ENCODE data around the gene ULK4.
"Not testable (repeated sequence)": the region's sequence is repeated elsewhere in the genome, so short reads cannot be mapped to it uniquely, and the experiment has no call there.

Gene ULK4

GRCh38 chr3:41418961-41419691 is 542.8 kb downstream of the ULK4 start:
- DNase-seq = no peak

GRCh38 chr3:41417574-41417973 is 544.3 kb downstream of the ULK4 start:
- DNase-seq = no peak

- no peak for DNase-seq
These were observed 550.8 kb downstream of the ULK4 start for GRCh38 chr3:41411065-41411464.

GRCh38 chr3:41405466-41405865 is 556.4 kb downstream of the ULK4 start:
- DNase-seq = no peak

- DNase-seq = no peak
These were observed 557.3 kb downstream of the ULK4 start for GRCh38 chr3:41404582-41404981.

- no peak for DNase-seq
These were observed 567.0 kb downstream of the ULK4 start for GRCh38 chr3:41394896-41395295.

- not testable (repeated sequence) for DNase-seq
These were observed 591.0 kb downstream of the ULK4 start for GRCh38 chr3:41370765-41371535.

- DNase-seq = no peak
These were observed 591.6 kb downstream of the ULK4 start for GRCh38 chr3:41370307-41370706.

GRCh38 chr3:41369838-41370237 is 592.1 kb downstream of the ULK4 start:
- DNase-seq = peak; percentile 30

- DNase-seq = no peak
These were observed 595.9 kb downstream of the ULK4 start for GRCh38 chr3:41365973-41366372.

- DNase-seq = no peak
These were observed 597.2 kb downstream of the ULK4 start for GRCh38 chr3:41364736-41365135.

GRCh38 chr3:41363830-41364523 is 597.9 kb downstream of the ULK4 start:
- DNase-seq = no peak

GRCh38 chr3:41362638-41363559 is 599.0 kb downstream of the ULK4 start:
- no peak for DNase-seq

- no peak for DNase-seq
These were observed 604.6 kb downstream of the ULK4 start for GRCh38 chr3:41357271-41357670.

GRCh38 chr3:41356775-41357174 is 605.1 kb downstream of the ULK4 start:
- DNase-seq = no peak

- DNase-seq = no peak
These were observed 609.4 kb downstream of the ULK4 start for GRCh38 chr3:41352510-41352909.

- DNase-seq = no peak
These were observed 611.5 kb downstream of the ULK4 start for GRCh38 chr3:41350441-41350840.

GRCh38 chr3:41348401-41348800 is 613.5 kb downstream of the ULK4 start:
- no peak for DNase-seq

- DNase-seq = no peak
These were observed 615.1 kb downstream of the ULK4 start for GRCh38 chr3:41346698-41347270.

- no peak for DNase-seq
These were observed 616.1 kb downstream of the ULK4 start for GRCh38 chr3:41345788-41346187.

- no peak for DNase-seq
These were observed 622.1 kb downstream of the ULK4 start for GRCh38 chr3:41339758-41340157.

- no peak for DNase-seq
These were observed 623.6 kb downstream of the ULK4 start for GRCh38 chr3:41338276-41338675.

Measured in NCI-H2029 treated with DMSO at 0.1 percent for 48 hours (cell line).